WTC11 (cell line): ENCODE results near the gene GPC2. TPM values are rescaled to one million over a fixed set of nuclear protein-coding genes. Genes with fewer than 3 reads are reported as not detected.

ENCODE experiments used
- ATAC-seq: fragments of 200-7000 bp; cut with Tn5 transposase; 2 replicates; pipeline ENCODE4 v1.10.0; 2021; ENCODE audit warnings: mild to moderate bottlenecking, moderate library complexity
- CTCF ChIA-PET: fragments of 300-600 bp; sonication (Branson Sonifier 250); formaldehyde crosslinking; loops from one replicate; lab custom pipeline; 2021; ENCODE audit warnings: antibody characterized with exemption; lab: Charles Lee
- POLR2A ChIA-PET: fragments of 350-600 bp; sonication (Branson Sonifier 250); formaldehyde crosslinking; loops from one replicate; lab custom pipeline; 2021; ENCODE audit warnings: antibody characterized with exemption; lab: Charles Lee
- DNase-seq: peaks from one replicate; pipeline ENCODE4 v3.0.0; 2021; ENCODE audit warnings: low spot score
- H3K27ac Mint-ChIP-seq: 2 replicates; pipeline ENCODE4 v1.8.0; 2021; ENCODE audit warnings: mixed read lengths
- H3K27me3 Mint-ChIP-seq: 2 replicates; pipeline ENCODE4 v1.8.0; 2021; ENCODE audit warnings: low read depth, mild to moderate bottlenecking, moderate library complexity, mixed read lengths
- H3K36me3 Mint-ChIP-seq: 2 replicates; pipeline ENCODE4 v1.8.0; 2021; ENCODE audit warnings: mixed read lengths
- H3K4me1 Mint-ChIP-seq: 2 replicates; pipeline ENCODE4 v1.8.0; 2022; ENCODE audit warnings: mixed read lengths
- H3K4me3 Mint-ChIP-seq: 2 replicates; pipeline ENCODE4 v1.8.0; 2021; ENCODE audit warnings: mild to moderate bottlenecking, moderate library complexity, mixed read lengths
- H3K9me3 Mint-ChIP-seq: 2 replicates; pipeline ENCODE4 v1.8.0; 2021; ENCODE audit warnings: mixed read lengths
- CREM ChIP-seq: sonication (generic); formaldehyde crosslinking; IDR thresholded peaks from 2 replicates; pipeline ENCODE4 v1.8.1; 2022; ENCODE audit warnings: mild to moderate bottlenecking, missing genetic modification reagents, moderate library complexity
- E2F5 ChIP-seq: sonication (generic); formaldehyde crosslinking; IDR thresholded peaks from 2 replicates; pipeline ENCODE4 v1.8.1; 2022; ENCODE audit warnings: mild to moderate bottlenecking, moderate library complexity, missing genetic modification reagents
- FOXJ3 ChIP-seq: sonication (generic); formaldehyde crosslinking; IDR thresholded peaks from 2 replicates; pipeline ENCODE4 v1.9.0; 2021; ENCODE audit warnings: missing genetic modification reagents, mild to moderate bottlenecking, borderline replicate concordance
- FOXP1 ChIP-seq: sonication (generic); formaldehyde crosslinking; IDR thresholded peaks from 2 replicates; pipeline ENCODE4 v1.8.0; 2022; ENCODE audit warnings: missing genetic modification reagents, mild to moderate bottlenecking, moderate library complexity, borderline replicate concordance
- GTF2I ChIP-seq: fragments of 250-450 bp; sonication (Bioruptor Pico); conservative IDR thresholded peaks from 2 replicates; pipeline ENCODE4 v1.4.0; 2021; ENCODE audit warnings: mild to moderate bottlenecking
- IRF1 ChIP-seq: sonication (generic); formaldehyde crosslinking; IDR thresholded peaks from 2 replicates; pipeline ENCODE4 v1.8.0; 2023; ENCODE audit warnings: missing genetic modification reagents
- JUN ChIP-seq: sonication (generic); formaldehyde crosslinking; IDR thresholded peaks from 2 replicates; pipeline ENCODE4 v1.8.0; 2023; ENCODE audit warnings: mild to moderate bottlenecking, missing genetic modification reagents
- MLX ChIP-seq: sonication (generic); formaldehyde crosslinking; IDR thresholded peaks from 2 replicates; pipeline ENCODE4 v1.8.1; 2023; ENCODE audit warnings: mild to moderate bottlenecking, missing genetic modification reagents, moderate library complexity
- MYBL2 ChIP-seq: sonication (generic); formaldehyde crosslinking; IDR thresholded peaks from 2 replicates; pipeline ENCODE4 v1.8.1; 2023; ENCODE audit warnings: mild to moderate bottlenecking, moderate library complexity, missing genetic modification reagents
- NFATC4 ChIP-seq: fragments of 250-450 bp; sonication (Bioruptor Pico); IDR thresholded peaks from 2 replicates; pipeline ENCODE4 v1.9.0; 2021; ENCODE audit warnings: mild to moderate bottlenecking
- NFE2L1 ChIP-seq: sonication (generic); formaldehyde crosslinking; IDR thresholded peaks from 2 replicates; pipeline ENCODE4 v1.8.1; 2023; ENCODE audit warnings: missing genetic modification reagents
- RORB ChIP-seq: fragments of 250-450 bp; sonication (Bioruptor Pico); IDR thresholded peaks from 2 replicates; pipeline ENCODE4 v1.9.0; 2021; ENCODE audit warnings: mild to moderate bottlenecking
- SMAD4 ChIP-seq: sonication (generic); formaldehyde crosslinking; IDR thresholded peaks from 2 replicates; pipeline ENCODE4 v1.8.0; 2022; ENCODE audit warnings: mild to moderate bottlenecking, missing genetic modification reagents
- USF1 ChIP-seq: sonication (generic); formaldehyde crosslinking; IDR thresholded peaks from 2 replicates; pipeline ENCODE4 v1.8.0; 2022; ENCODE audit warnings: mild to moderate bottlenecking, missing genetic modification reagents
- ZBTB21 ChIP-seq: sonication (generic); formaldehyde crosslinking; IDR thresholded peaks from 2 replicates; pipeline ENCODE4 v1.8.1; 2023; ENCODE audit warnings: mild to moderate bottlenecking, missing genetic modification reagents, borderline replicate concordance
- ZNF281 ChIP-seq: sonication (generic); formaldehyde crosslinking; IDR thresholded peaks from 2 replicates; pipeline ENCODE4 v1.8.0; 2023; ENCODE audit warnings: mild to moderate bottlenecking, missing genetic modification reagents
- ZNF425 ChIP-seq: fragments of 250-450 bp; sonication (Bioruptor Pico); conservative IDR thresholded peaks from 2 replicates; pipeline ENCODE4 v1.9.0; 2021; ENCODE audit warnings: mild to moderate bottlenecking
- ZSCAN18 ChIP-seq: fragments of 250-450 bp; sonication (Bioruptor Pico); IDR thresholded peaks from 2 replicates; pipeline ENCODE4 v2.1.2; 2022; ENCODE audit warnings: mild to moderate bottlenecking, moderate library complexity
- total RNA-seq: library from RNA; stranded (reverse); gene quantifications from 3 replicates; pipeline ENCODE4 v1.2.3, GENCODE V29; 2021

Gene GPC2
- total RNA-seq, 1 experiment from 2014 or later = 52.1 TPM

- TF ChIP-seq ZNF281 (CRISPR knock-in tag) (no peak), CREM (CRISPR knock-in tag) (no peak), JUN (CRISPR knock-in tag) (no peak), FOXP1 (CRISPR knock-in tag) (no peak), E2F5 (CRISPR knock-in tag) (no peak)
These were observed 9.3 kb downstream of the GPC2 start (continued) for GRCh38 chr7:100167912-100168323.

GRCh38 chr7:100166970-100167911 is 9.9 kb downstream of the GPC2 start:
- Mint-ChIP-seq H3K36me3 (no peaks in the 10 kb centered on the region), H3K9me3 (no peaks in the 10 kb centered on the region), H3K27ac (no peak overlapping the region), H3K4me1 (peaks cover 56% of the 10 kb centered on the region), H3K27me3 (peaks cover 29% of the 10 kb centered on the region), H3K4me3 (peak overlapping the region; percentile 87)
- CTCF ChIA-PET = interaction anchor here (0.5 to 4.6 kb wide), 11 partner anchors 10 to 1295 kb away, joined by 3 to 54 read pairs (median 6); partner anchors contain the start of genes GPC2, LAMTOR4 and STAG3
- DNase-seq = no peak
- no peak for ATAC-seq
- POLR2A ChIA-PET = interaction anchor here (0.7 to 2.0 kb wide), 7 partner anchors 8 to 261 kb away, joined by 3 to 21 read pairs (median 4); partner anchors contain the start of genes AP4M1, GPC2, LAMTOR4 and MCM7
- TF ChIP-seq ZNF425 (CRISPR knock-in tag) (no peak), SMAD4 (no peak), FOXJ3 (no peak), IRF1 (CRISPR knock-in tag) (no peak), ZNF281 (CRISPR knock-in tag) (no peak), GTF2I (no peak), RORB (CRISPR knock-in tag) (no peak), MLX (CRISPR knock-in tag) (no peak), E2F5 (CRISPR knock-in tag) (no peak), ZBTB21 (CRISPR knock-in tag) (no peak), NFATC4 (no peak), MYBL2 (CRISPR knock-in tag) (no peak), ZSCAN18 (no peak), NFE2L1 (no peak), USF1 (no peak)
